GM21447 (cell line): ENCODE measurements around the gene GALNT6.
"Not testable (repeated sequence)": the region's sequence is repeated elsewhere in the genome, so short reads cannot be mapped to it uniquely, and the experiment has no call there.

ENCODE experiments used
- ATAC-seq: cut with Tn5 transposase; IDR thresholded peaks from one replicate; pipeline ENCODE4 v1.9.1; 2021; ENCODE audit not compliant: unreplicated experiment

The GALNT6 gene

GRCh38 chr12:51323966-51324895 lies 67.0 kb downstream of the GALNT6 start, which contains the start of gene BIN2:
TSS of gene BIN2 (minus strand) at chr12:51324174. CDS start at chr12:51324102, 72 bp downstream.
- ATAC-seq, result peak; percentile 38

GRCh38 chr12:51323317-51323960 lies 67.8 kb downstream of the GALNT6 start:
- peak; percentile 37 for ATAC-seq

GRCh38 chr12:51322452-51322851 lies 68.8 kb downstream of the GALNT6 start:
- ATAC-seq, result no peak

- ATAC-seq, result no peak
Measured at GRCh38 chr12:51321882-51322281, 69.3 kb downstream of the GALNT6 start.

GRCh38 chr12:51320695-51321320 lies 70.4 kb downstream of the GALNT6 start:
- ATAC-seq, result no peak

- no peak for ATAC-seq
Measured at GRCh38 chr12:51320311-51320694, 70.9 kb downstream of the GALNT6 start.

- ATAC-seq, result no peak
Measured at GRCh38 chr12:51318846-51319599, 72.2 kb downstream of the GALNT6 start.

- ATAC-seq, result not testable (repeated sequence)
Measured at GRCh38 chr12:51318057-51318806, 73.0 kb downstream of the GALNT6 start.

GRCh38 chr12:51311389-51311788 lies 79.8 kb downstream of the GALNT6 start:
- no peak for ATAC-seq

- no peak for ATAC-seq
Measured at GRCh38 chr12:51307655-51308593, 83.3 kb downstream of the GALNT6 start.

GRCh38 chr12:51306507-51306906 lies 84.7 kb downstream of the GALNT6 start:
- no peak for ATAC-seq
